ENCODE results near the gene MZT2A. TPM values are rescaled to one million over a fixed set of nuclear protein-coding genes. Genes with fewer than 3 reads are reported as not detected.
A peak's percentile ranks its signal among the peaks of the same experiment; 100 is the strongest.
"Not testable (repeated sequence)": the region's sequence is repeated elsewhere in the genome, so short reads cannot be mapped to it uniquely, and the experiment has no call there.

The MZT2A gene
- total RNA-seq (2022) (100 and 108 TPM in 2 replicates), Bru-seq, nascent RNA (percentile 66 among the genes with signal in this experiment), BruChase-seq, experiment 1, labeled RNA remaining after a 6-hour chase (percentile 74 among the genes with signal in this experiment), BruChase-seq, experiment 2, labeled RNA remaining after a 2-hour chase (percentile 77 among the genes with signal in this experiment)
- long read RNA-seq, transcript MZT2A-201 (3 exons, 624 nt): major isoform, 114 of 151 reads
- long read RNA-seq, transcript MZT2A-204 (4 exons, 980 nt): minor isoform, 5 of 151 reads
- long read RNA-seq, partial matches to known transcripts: 22 of 151 reads
- long read RNA-seq, other reads (novel, unspliced or antisense): 10 of 151 reads

- not testable (repeated sequence) for H3K9me3 Mint-ChIP-seq (ENCODE audit: low read depth, unreplicated experiment); BruUV-seq (replicated peaks); DNase-seq; H3K27me3 Mint-ChIP-seq (ENCODE audit: unreplicated experiment)
- Mint-ChIP-seq H3K27ac (ENCODE audit: unreplicated experiment) (peak within 1 kb of the TSS; percentile 94), H3K4me1 (ENCODE audit: low read depth, unreplicated experiment) (peaks cover 17% of the 10 kb centered on the region), H3K36me3 (ENCODE audit: insufficient read depth, unreplicated experiment) (peaks cover 47% of the 10 kb centered on the region), H3K4me3 (ENCODE audit: low read depth, unreplicated experiment) (peak within 1 kb of the TSS; percentile 95)
- intact Hi-C loops (cut with micrococcal nuclease; ENCODE audit: unreplicated experiment): loop anchor here (1.0 to 10.0 kb wide), 3 partner anchors 79 to 337 kb away; no protein-coding TSS in a partner anchor
- CTCF ChIA-PET: interaction anchor here (1.1 to 1.3 kb wide), 2 partner anchors 181 to 399 kb away, joined by 4 to 11 read pairs; partner anchors contain the start of gene FAM168B
These were observed at the start of gene MZT2A for GRCh38 chr2:131492015-131492417. MZT2A (minus strand) TSS chr2:131492397; CDS start chr2:131492376, 21 bp downstream.

- intact Hi-C loops (cut with micrococcal nuclease; ENCODE audit: unreplicated experiment); CTCF ChIA-PET; DNase-seq; H3K27ac Mint-ChIP-seq (ENCODE audit: unreplicated experiment); H3K36me3 Mint-ChIP-seq (ENCODE audit: insufficient read depth, unreplicated experiment); BruUV-seq (replicated peaks); H3K4me1 Mint-ChIP-seq (ENCODE audit: low read depth, unreplicated experiment); H3K4me3 Mint-ChIP-seq (ENCODE audit: low read depth, unreplicated experiment); H3K9me3 Mint-ChIP-seq (ENCODE audit: low read depth, unreplicated experiment): not testable (repeated sequence)
- peaks cover 26% of the 10 kb centered on the region for H3K27me3 Mint-ChIP-seq (ENCODE audit: unreplicated experiment)
These were observed 46.7 kb upstream of the MZT2A start for GRCh38 chr2:131538856-131539255.

GRCh38 chr2:131536841-131537240 is 44.6 kb upstream of the MZT2A start:
- H3K4me1 Mint-ChIP-seq (ENCODE audit: low read depth, unreplicated experiment); H3K36me3 Mint-ChIP-seq (ENCODE audit: insufficient read depth, unreplicated experiment); DNase-seq; H3K9me3 Mint-ChIP-seq (ENCODE audit: low read depth, unreplicated experiment); intact Hi-C loops (cut with micrococcal nuclease; ENCODE audit: unreplicated experiment); H3K27ac Mint-ChIP-seq (ENCODE audit: unreplicated experiment); CTCF ChIA-PET; BruUV-seq (replicated peaks); H3K27me3 Mint-ChIP-seq (ENCODE audit: unreplicated experiment); H3K4me3 Mint-ChIP-seq (ENCODE audit: low read depth, unreplicated experiment): not testable (repeated sequence)

GRCh38 chr2:131535951-131536826 is 44.0 kb upstream of the MZT2A start:
- H3K9me3 Mint-ChIP-seq (ENCODE audit: low read depth, unreplicated experiment); H3K4me1 Mint-ChIP-seq (ENCODE audit: low read depth, unreplicated experiment); DNase-seq; H3K4me3 Mint-ChIP-seq (ENCODE audit: low read depth, unreplicated experiment); H3K36me3 Mint-ChIP-seq (ENCODE audit: insufficient read depth, unreplicated experiment); H3K27ac Mint-ChIP-seq (ENCODE audit: unreplicated experiment); H3K27me3 Mint-ChIP-seq (ENCODE audit: unreplicated experiment); BruUV-seq (replicated peaks); intact Hi-C loops (cut with micrococcal nuclease; ENCODE audit: unreplicated experiment): not testable (repeated sequence)
- CTCF ChIA-PET: interaction anchor here (0.9 kb wide), 1 partner anchor 43 kb away, joined by 3 read pairs; no protein-coding TSS in a partner anchor

GRCh38 chr2:131535526-131535925 is 43.3 kb upstream of the MZT2A start:
- H3K27me3 Mint-ChIP-seq (ENCODE audit: unreplicated experiment): no peaks in the 10 kb centered on the region
- BruUV-seq (replicated peaks): no TSS peak
- H3K4me3 Mint-ChIP-seq (ENCODE audit: low read depth, unreplicated experiment): no peak overlapping the region
- H3K4me1 Mint-ChIP-seq (ENCODE audit: low read depth, unreplicated experiment): peaks cover 10% of the 10 kb centered on the region
- no peaks in the 10 kb centered on the region for H3K36me3 Mint-ChIP-seq (ENCODE audit: insufficient read depth, unreplicated experiment)
- no peaks in the 10 kb centered on the region for H3K9me3 Mint-ChIP-seq (ENCODE audit: low read depth, unreplicated experiment)
- DNase-seq: no peak
- no peak for TF ChIP-seq CTCF (IDR thresholded peaks at IDR 0.05; ENCODE audit: unreplicated experiment)
- CTCF ChIA-PET: interaction anchor here (0.9 kb wide), 1 partner anchor 43 kb away, joined by 3 read pairs; no protein-coding TSS in a partner anchor
- intact Hi-C loops (cut with micrococcal nuclease; ENCODE audit: unreplicated experiment): no loop called here
- no peak overlapping the region for H3K27ac Mint-ChIP-seq (ENCODE audit: unreplicated experiment)

- H3K4me1 Mint-ChIP-seq (ENCODE audit: low read depth, unreplicated experiment); DNase-seq; BruUV-seq (replicated peaks); H3K27me3 Mint-ChIP-seq (ENCODE audit: unreplicated experiment); intact Hi-C loops (cut with micrococcal nuclease; ENCODE audit: unreplicated experiment); H3K4me3 Mint-ChIP-seq (ENCODE audit: low read depth, unreplicated experiment); H3K27ac Mint-ChIP-seq (ENCODE audit: unreplicated experiment); H3K36me3 Mint-ChIP-seq (ENCODE audit: insufficient read depth, unreplicated experiment); H3K9me3 Mint-ChIP-seq (ENCODE audit: low read depth, unreplicated experiment): not testable (repeated sequence)
- CTCF ChIA-PET: interaction anchor here (0.9 kb wide), 1 partner anchor 42 kb away, joined by 3 read pairs; no protein-coding TSS in a partner anchor
These were observed 42.8 kb upstream of the MZT2A start for GRCh38 chr2:131534965-131535364.

- H3K4me3 Mint-ChIP-seq (ENCODE audit: low read depth, unreplicated experiment); H3K27ac Mint-ChIP-seq (ENCODE audit: unreplicated experiment); intact Hi-C loops (cut with micrococcal nuclease; ENCODE audit: unreplicated experiment); H3K9me3 Mint-ChIP-seq (ENCODE audit: low read depth, unreplicated experiment); H3K36me3 Mint-ChIP-seq (ENCODE audit: insufficient read depth, unreplicated experiment); DNase-seq; H3K4me1 Mint-ChIP-seq (ENCODE audit: low read depth, unreplicated experiment); CTCF ChIA-PET; BruUV-seq (replicated peaks); H3K27me3 Mint-ChIP-seq (ENCODE audit: unreplicated experiment): not testable (repeated sequence)
These were observed 42.1 kb upstream of the MZT2A start for GRCh38 chr2:131534317-131534672.

- H3K27ac Mint-ChIP-seq (ENCODE audit: unreplicated experiment); H3K36me3 Mint-ChIP-seq (ENCODE audit: insufficient read depth, unreplicated experiment); H3K4me3 Mint-ChIP-seq (ENCODE audit: low read depth, unreplicated experiment); DNase-seq; intact Hi-C loops (cut with micrococcal nuclease; ENCODE audit: unreplicated experiment); H3K27me3 Mint-ChIP-seq (ENCODE audit: unreplicated experiment); H3K9me3 Mint-ChIP-seq (ENCODE audit: low read depth, unreplicated experiment); BruUV-seq (replicated peaks); H3K4me1 Mint-ChIP-seq (ENCODE audit: low read depth, unreplicated experiment): not testable (repeated sequence)
- CTCF ChIA-PET: interaction anchor here (0.6 kb wide), 1 partner anchor 468 kb away, joined by 3 read pairs; no protein-coding TSS in a partner anchor
These were observed 41.6 kb upstream of the MZT2A start for GRCh38 chr2:131533609-131534316.
